ENCODE data around the gene SETD2. TPM values are rescaled to one million over a fixed set of nuclear protein-coding genes. Genes with fewer than 3 reads are reported as not detected.

The SETD2 gene
- total RNA-seq, 2 experiments from 2014 or later: 55.7 to 74.5 TPM

DNA sequence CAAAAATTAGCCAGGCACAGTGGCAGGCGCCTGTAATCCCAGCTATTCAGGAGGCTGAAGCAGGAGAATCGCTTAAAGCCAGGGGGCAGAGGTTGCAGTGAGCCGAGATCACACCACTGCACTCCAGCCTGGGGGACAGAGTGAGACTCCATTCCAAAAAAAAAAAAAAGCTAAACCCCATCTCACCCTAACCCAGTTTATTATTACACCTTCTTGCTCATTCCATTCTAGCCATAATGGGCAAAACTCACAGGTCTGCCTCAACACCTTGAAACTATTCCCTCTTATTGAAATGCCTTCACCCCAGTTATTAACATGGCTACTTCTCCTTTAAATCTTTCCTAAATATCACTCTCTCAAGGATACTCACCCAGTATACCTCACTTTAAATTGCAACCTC lies 4.1 kb downstream of the SETD2 start:
- CTCF ChIA-PET (ENCODE audit: unreplicated experiment): no interaction called here
- Histone ChIP-seq H3K4me2 (ENCODE audit: low read length) (peak overlapping the region; percentile 47), H3K9me2 (ENCODE audit: insufficient read depth, low read length) (no peaks in the 10 kb centered on the region), H3K9me3 (ENCODE audit: low read length) (no peaks in the 10 kb centered on the region), H3K27ac (ENCODE audit: low read depth, low read length, poor library complexity, severe bottlenecking) (no peak overlapping the region), H3K4me1 (ENCODE audit: insufficient read depth, low read length, poor library complexity, severe bottlenecking) (peaks cover 54% of the 10 kb centered on the region), H3K79me2 (ENCODE audit: insufficient read depth, low read depth, low read length) (peaks cover 91% of the 10 kb centered on the region), H4K20me1 (ENCODE audit: insufficient read depth, low read length) (peaks cover 61% of the 10 kb centered on the region), H3K4me3 (ENCODE audit: low read depth, low read length, poor library complexity, severe bottlenecking) (no peak overlapping the region), H2AFZ (ENCODE audit: low read length) (no peak overlapping the region), H3K36me3 (ENCODE audit: insufficient read depth, low read length) (peaks cover 52% of the 10 kb centered on the region)
- intact Hi-C loops (cut with micrococcal nuclease; ENCODE audit: unreplicated experiment): loop anchor here (5.0 kb wide), 2 partner anchors 222 to 233 kb away; partner anchors contain the start of gene PTPN23
- no TSS peak for BruUV-seq (replicated peaks)
- POLR2A ChIA-PET: interaction anchor here (0.6 to 1.1 kb wide), 2 partner anchors 11 to 319 kb away, joined by 3 to 5 read pairs; no protein-coding TSS in a partner anchor
- DNase-seq (ENCODE audit: low spot score): no peak
- TF ChIP-seq EZH2phosphoT487 (IDR thresholded peaks at IDR 0.05; ENCODE audit: borderline replicate concordance, low read depth, low read length): no peak
- TF ChIP-seq, protein P1, sequence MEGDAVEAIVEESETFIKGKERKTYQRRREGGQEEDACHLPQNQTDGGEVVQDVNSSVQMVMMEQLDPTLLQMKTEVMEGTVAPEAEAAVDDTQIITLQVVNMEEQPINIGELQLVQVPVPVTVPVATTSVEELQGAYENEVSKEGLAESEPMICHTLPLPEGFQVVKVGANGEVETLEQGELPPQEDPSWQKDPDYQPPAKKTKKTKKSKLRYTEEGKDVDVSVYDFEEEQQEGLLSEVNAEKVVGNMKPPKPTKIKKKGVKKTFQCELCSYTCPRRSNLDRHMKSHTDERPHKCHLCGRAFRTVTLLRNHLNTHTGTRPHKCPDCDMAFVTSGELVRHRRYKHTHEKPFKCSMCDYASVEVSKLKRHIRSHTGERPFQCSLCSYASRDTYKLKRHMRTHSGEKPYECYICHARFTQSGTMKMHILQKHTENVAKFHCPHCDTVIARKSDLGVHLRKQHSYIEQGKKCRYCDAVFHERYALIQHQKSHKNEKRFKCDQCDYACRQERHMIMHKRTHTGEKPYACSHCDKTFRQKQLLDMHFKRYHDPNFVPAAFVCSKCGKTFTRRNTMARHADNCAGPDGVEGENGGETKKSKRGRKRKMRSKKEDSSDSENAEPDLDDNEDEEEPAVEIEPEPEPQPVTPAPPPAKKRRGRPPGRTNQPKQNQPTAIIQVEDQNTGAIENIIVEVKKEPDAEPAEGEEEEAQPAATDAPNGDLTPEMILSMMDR (conservative IDR thresholded peaks at IDR 0.05; ENCODE audit: low read length): no peak

DNA sequence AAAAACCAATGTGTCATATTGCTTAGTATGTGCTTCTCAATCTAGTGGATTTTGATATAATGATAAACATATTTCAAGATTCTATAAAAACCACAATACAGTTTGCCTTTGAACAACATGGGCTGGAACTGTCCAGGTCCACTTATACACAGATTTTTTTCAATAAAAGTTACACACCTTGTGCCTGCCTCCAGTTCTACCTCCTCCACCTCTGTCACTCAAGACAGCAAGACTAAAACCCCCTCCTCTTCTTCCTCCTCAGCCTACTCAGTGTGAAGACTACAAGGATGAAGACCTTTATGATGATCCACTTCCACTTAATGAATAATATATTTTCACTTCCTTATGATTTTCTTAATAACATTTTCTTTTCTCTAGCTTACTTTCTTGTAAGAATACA lies 5.7 kb downstream of the SETD2 start:
- H3K4me1 ChIP-seq (ENCODE audit: insufficient read depth, low read length, poor library complexity, severe bottlenecking): peaks cover 54% of the 10 kb centered on the region
- H3K9me3 ChIP-seq (ENCODE audit: low read length): no peaks in the 10 kb centered on the region; the same call in 1 of the 2 replicates
- POLR2A ChIA-PET: interaction anchor here (0.7 to 1.2 kb wide), 4 partner anchors 8 to 131 kb away, joined by 3 to 4 read pairs (median 3); no protein-coding TSS in a partner anchor
- peaks cover 68% of the 10 kb centered on the region for H3K36me3 ChIP-seq (ENCODE audit: insufficient read depth, low read length)
- peak overlapping the region; percentile 2; the same call in 1 of the 2 replicates for H3K4me2 ChIP-seq (ENCODE audit: low read length)
- no peaks in the 10 kb centered on the region for H3K9me2 ChIP-seq (ENCODE audit: insufficient read depth, low read length)
- DNase-seq (ENCODE audit: low spot score): no peak
- no TSS peak for BruUV-seq (replicated peaks)
- intact Hi-C loops (cut with micrococcal nuclease; ENCODE audit: unreplicated experiment): no loop called here
- H3K79me2 ChIP-seq (ENCODE audit: insufficient read depth, low read depth, low read length): peaks cover 100% of the 10 kb centered on the region
- H4K20me1 ChIP-seq (ENCODE audit: insufficient read depth, low read length): peaks cover 69% of the 10 kb centered on the region
- H2AFZ ChIP-seq (ENCODE audit: low read length): no peak overlapping the region
- CTCF ChIA-PET (ENCODE audit: unreplicated experiment): no interaction called here
- no peak overlapping the region for H3K27ac ChIP-seq (ENCODE audit: low read depth, low read length, poor library complexity, severe bottlenecking)
- H3K4me3 ChIP-seq (ENCODE audit: low read depth, low read length, poor library complexity, severe bottlenecking): no peak overlapping the region
- no peak for TF ChIP-seq EZH2phosphoT487 (IDR thresholded peaks at IDR 0.05; ENCODE audit: borderline replicate concordance, low read depth, low read length)
- TF ChIP-seq, protein P1 (conservative IDR thresholded peaks at IDR 0.05; ENCODE audit: low read length): no peak

DNA sequence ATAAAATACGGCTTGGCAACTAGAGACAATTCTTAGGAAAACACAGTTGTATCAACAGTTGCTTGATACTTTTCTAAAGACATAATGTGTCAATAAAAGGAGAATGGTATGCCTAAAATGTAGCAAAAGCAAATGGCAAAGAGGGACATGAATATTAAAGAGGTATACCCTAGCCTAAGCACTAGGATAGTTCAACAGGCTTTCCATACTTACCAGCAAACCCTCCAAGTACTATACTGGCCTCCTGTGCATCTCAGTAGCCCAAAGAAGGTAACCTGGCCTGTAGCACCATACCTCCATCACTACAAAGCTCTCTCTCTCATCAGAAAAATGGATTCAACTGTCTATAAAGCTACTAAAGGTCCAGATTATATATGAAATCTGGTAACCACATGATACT lies 7.5 kb downstream of the SETD2 start:
- CTCF ChIA-PET (ENCODE audit: unreplicated experiment): no interaction called here
- no peaks in the 10 kb centered on the region for H3K9me2 ChIP-seq (ENCODE audit: insufficient read depth, low read length)
- TF ChIP-seq, protein P1 (conservative IDR thresholded peaks at IDR 0.05; ENCODE audit: low read length): no peak
- no peak for TF ChIP-seq EZH2phosphoT487 (IDR thresholded peaks at IDR 0.05; ENCODE audit: borderline replicate concordance, low read depth, low read length)

More for the DNA sequence above, 7.5 kb downstream of the SETD2 start:
- intact Hi-C loops (cut with micrococcal nuclease; ENCODE audit: unreplicated experiment): no loop called here
- DNase-seq (ENCODE audit: low spot score): no peak
- Histone ChIP-seq H3K4me3 (ENCODE audit: low read depth, low read length, poor library complexity, severe bottlenecking) (no peak overlapping the region), H3K4me1 (ENCODE audit: insufficient read depth, low read length, poor library complexity, severe bottlenecking) (peaks cover 47% of the 10 kb centered on the region), H3K36me3 (ENCODE audit: insufficient read depth, low read length) (peaks cover 54% of the 10 kb centered on the region), H3K27ac (ENCODE audit: low read depth, low read length, poor library complexity, severe bottlenecking) (no peak overlapping the region), H4K20me1 (ENCODE audit: insufficient read depth, low read length) (peaks cover 59% of the 10 kb centered on the region), H3K4me2 (ENCODE audit: low read length) (no peak overlapping the region), H3K79me2 (ENCODE audit: insufficient read depth, low read depth, low read length) (peaks cover 100% of the 10 kb centered on the region), H2AFZ (ENCODE audit: low read length) (no peak overlapping the region), H3K9me3 (ENCODE audit: low read length) (no peaks in the 10 kb centered on the region; the same call in 1 of the 2 replicates)
- BruUV-seq (replicated peaks): no TSS peak
- POLR2A ChIA-PET: interaction anchor here (0.6 kb wide), 3 partner anchors 50 to 222 kb away, joined by 3 to 5 read pairs (median 5); no protein-coding TSS in a partner anchor
